GM21528 (cell line): ENCODE results near the gene C12orf50.
"Not testable (repeated sequence)": the region's sequence is repeated elsewhere in the genome, so short reads cannot be mapped to it uniquely, and the experiment has no call there.

Experiments used
- ATAC-seq: cut with Tn5 transposase; IDR thresholded peaks from one replicate; pipeline ENCODE4 v1.9.1; 2021; ENCODE audit warnings: mild to moderate bottlenecking, moderate library complexity; ENCODE audit not compliant: unreplicated experiment, low FRiP score

The C12orf50 gene, protein sequence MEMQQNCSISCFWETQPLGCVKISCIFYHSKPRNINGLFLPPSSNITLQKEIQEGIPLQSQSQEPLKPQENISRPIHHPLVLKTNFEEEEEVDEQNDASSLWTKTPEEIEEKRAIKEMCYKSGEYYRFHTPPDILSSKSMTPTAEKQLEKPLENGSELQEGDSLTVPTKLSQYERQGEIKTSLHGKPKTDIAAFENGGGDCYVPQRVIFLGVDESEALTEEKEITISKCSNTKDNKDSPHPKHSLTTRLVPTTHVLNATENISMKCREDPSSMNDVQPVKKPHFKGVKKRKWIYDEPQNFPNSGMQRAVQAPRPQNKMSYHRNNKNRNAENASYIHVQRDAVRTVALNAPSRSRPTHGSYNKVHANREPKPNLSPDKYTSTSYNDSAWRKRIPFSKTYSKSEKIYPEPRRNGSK

DNA sequence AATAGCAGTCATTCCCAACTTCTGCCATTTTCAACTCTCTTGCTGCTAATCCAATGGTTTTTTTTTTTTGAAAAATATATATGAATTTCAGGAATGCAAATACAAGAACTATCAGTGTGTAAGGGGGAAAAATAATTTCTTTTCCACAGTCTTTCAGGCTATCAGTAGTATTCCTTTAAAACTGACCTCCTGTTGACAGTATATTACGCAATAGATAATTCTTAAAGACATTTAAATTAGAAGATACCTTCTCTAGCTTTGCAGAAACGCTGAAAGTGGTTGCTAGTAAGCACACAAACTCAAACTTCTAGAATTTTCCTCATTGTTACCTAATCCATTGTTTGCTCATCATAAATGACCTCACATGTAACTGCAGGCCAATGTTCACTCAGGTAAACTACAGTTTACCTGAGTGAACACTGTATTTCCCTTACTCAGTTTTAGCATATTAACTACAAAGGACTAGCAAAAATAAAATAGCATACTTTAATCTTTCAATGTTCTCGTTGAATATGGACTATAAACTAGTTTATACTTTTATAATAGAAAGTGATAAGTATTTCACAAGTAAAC lies at the start of gene C12orf50:
TSS of gene C12orf50 (minus strand) at position 309 of the 573 bp plus-strand sequence. CDS start 2,439 bp downstream, outside the sequence.
- ATAC-seq, result no peak

DNA sequence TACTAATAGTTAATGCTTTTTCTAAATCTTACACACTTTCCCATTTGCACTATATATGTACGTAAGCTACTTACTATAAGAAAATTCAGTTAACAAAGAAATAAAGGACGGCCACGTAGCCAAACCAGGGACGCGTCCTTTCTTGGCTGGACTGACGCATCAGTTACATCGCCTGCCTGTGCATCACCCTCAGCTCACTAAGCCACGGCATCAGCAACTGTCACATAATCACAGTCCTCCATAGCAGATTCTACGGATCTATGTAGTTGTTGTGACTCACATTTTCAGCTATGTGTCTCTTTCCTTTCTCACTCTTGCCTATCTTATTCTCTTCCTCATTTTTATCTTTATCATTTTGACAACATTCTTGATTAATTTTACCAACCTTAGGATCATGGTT lies 38.1 kb upstream of the C12orf50 start:
- ATAC-seq, result no peak

DNA sequence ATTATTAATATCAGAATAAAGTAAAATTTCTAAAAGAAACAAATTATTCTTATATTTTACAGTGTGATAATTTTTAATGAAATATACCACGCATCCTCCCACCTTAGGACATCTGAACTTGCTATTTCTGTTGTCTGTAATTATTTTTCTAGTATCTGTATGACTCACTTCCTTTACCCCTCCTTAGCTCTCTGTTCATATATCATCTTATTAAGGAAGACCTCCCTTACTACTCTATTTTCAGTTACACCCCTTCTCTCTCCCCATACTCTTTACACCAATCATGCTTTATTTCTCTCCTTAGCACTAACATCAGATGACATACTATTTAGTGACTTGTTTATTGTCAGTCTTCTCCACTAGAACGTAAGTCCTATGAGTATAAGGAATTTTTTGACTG lies 34.2 kb upstream of the C12orf50 start:
- peak; percentile 80 for ATAC-seq

DNA sequence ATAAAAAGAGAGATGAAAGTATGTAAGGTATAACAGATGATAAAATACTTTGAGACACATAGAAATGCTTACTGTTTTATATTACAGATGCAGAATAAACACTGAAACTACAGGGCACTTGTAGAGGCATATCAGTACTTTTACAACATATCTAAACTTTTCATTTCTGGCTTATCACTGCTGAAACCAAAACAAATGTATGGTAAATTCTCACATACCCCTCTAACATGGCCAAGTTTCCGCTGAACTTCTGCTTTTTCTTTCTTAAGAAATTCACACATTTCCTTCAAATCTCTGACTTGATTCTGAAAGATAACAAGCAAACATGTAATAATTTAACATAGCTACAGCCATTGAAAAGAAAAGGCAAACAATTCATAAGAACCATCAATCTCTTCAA lies 33.3 kb upstream of the C12orf50 start:
- ATAC-seq, result peak; percentile 80

DNA sequence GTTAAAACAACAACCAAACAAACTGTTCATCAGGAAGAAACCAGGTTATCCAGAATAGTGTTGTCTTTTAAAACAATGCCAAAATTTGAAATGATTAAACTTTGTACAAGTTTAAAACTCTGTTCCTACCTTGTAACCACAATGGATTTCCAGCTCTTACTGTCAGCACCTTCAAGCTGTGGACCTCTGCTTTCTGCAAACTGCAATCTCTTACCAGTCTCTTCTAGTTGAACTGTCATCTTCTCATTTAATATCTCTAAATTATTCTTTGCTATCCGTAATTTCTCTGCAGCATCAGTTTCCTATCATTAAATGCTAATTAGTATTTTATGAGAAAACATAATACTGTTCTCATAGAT lies 29.5 kb upstream of the C12orf50 start:
- ATAC-seq, result no peak

DNA sequence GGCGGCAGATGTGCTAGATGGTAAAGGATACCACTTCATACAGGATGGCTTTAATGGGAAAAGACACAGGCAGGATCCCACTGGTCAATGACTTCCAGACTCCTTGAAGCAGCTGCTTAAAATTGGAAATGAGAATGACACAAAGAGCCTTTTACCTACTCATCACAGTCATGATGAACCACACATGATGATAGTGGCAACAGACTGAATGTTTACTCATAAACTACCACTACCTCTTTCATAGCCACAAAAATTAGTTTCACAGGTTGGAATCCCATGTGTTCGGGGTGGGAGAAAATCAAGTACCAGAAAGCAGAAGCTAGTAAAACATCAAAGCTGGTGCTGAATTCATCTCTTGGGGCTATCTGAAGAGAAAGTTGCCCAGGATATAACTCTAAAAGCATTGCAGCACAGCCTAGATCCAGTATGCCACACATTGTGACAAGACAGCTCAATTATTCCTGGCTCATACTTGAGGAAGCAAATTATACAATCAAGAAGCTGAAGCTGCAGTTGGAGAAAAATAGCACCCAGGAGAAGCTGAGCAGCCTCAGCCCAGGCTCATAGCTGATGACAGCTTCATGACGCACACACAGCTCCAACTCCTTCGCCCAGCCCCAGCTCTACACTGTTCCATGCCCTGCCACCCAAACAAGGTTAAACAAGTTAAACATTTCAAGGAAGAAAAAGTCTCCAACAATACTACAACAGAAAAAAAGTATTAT lies 29.0 kb upstream of the C12orf50 start:
- ATAC-seq, result no peak

DNA sequence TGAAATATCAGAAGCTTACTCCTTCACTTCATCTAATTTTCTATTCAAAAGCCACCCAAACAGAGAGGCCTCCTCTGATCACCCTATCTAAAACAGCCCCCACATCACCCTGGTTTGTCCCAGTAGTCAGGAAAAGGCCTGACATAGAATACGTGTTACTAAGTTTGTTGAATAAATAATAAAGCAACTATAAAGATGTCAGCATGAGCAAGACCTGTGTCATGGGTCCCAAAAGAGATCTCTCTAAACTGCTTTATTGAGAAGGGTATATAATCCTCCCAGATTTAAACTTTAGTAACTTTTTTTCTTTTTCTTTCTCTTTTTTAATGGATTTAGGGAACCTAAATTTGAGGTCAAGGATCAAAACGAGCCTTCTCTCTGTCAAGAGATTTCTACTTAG lies 27.4 kb upstream of the C12orf50 start:
- ATAC-seq, result no peak

DNA sequence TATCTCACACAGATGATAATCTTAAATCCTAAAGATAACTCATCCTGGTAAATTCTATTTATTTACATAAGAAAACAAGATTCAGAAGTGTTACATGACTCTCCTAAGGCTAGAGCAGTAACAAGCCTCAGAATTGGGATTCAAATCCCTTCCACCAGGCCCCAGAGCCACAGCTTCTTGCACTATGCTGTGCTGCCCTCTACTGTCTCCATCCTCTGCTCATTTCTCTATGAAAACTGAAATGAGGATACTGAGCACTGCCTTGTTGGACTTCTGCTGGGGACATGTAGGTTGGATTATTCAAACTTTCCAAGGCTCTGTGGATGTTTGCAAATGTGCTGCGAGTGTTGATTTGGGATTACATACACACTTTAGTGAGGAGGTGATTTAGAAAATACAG lies 23.5 kb upstream of the C12orf50 start:
- peak; percentile 58 for ATAC-seq

DNA sequence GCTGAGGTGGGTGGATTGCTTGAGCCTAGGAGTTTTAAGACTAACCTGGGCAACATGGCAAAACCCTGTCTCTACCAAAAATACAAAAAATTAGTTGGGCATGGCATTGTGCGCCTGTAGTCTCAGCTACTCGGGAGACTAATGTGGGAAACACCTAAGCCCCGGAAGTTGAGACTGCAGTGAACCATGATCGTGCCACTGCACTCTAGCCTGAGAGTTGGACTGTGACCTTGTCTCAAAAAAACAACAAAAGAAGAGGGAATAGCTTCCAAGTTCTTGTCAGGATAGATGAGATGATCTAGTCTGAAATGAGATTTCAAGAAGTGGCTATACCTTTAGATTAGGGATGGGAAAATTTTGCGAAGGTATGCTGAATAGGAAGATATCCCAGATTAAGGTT lies 14.8 kb upstream of the C12orf50 start:
- ATAC-seq, result no peak

DNA sequence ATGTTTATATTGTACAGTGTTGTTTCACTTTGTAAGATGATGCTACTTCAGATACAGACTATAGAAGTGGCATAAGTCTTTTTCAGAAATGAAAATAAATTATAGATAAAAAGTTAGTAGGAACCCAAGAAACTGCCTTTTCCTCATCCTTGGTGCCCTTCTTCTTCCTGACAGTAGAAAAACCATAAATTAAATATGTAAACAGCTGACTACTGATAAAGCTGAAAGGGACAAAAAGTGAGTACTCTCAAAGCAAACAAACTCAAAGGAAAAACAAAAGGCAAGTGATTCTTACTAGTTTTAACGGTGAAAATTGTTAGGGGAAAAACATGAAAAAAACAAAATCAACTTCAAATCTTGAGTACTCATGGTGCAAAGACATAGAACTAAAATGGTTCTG lies 8.6 kb upstream of the C12orf50 start:
- ATAC-seq, result no peak

DNA sequence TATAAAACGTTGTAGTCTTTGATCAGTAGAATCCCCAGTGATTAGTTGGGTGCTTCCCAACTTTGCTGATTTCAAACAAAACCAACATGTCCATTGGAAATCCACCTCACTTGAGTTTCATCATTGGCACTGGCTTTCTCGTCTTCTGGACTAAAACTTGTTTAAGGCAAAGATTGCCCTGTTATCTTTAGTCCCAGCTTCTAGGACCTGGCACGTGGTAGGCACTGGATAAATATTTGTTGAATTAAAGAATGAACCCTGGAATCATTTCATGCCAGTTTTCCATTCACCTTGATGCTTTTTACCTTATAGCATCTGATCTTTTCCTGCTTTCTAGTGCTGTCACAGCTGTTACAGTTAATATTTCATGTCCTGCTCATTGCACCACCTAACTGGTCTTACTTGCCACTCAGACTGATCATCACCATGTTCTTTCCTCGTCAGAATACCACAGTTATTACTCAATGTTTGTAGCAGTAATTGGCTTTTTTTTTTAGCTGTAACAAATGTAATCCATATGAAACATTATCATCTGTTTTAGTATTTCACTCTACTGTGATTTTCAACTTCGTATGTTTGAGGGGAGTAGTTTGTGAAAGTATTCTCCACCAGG lies 7.3 kb upstream of the C12orf50 start:
- ATAC-seq, result no peak

DNA sequence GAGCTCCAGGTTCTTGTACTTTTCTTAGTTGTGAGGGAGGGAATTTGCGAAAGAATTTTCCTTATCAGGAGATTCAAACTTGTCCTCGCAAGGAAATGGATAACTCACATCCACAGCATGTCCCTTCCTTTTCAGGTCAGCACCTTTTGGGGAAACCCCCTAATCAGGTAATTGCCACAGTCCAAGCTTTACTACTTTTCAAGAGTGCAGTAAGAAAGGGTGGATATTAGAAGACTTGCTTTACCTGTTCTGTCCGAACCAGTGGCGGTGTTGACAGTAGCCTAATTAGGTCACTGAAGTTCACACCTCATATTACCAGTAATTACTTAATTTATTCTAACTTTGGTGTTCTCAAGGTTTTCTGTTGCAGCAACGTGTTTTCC lies 6.7 kb upstream of the C12orf50 start:
- peak; percentile 36 for ATAC-seq

DNA sequence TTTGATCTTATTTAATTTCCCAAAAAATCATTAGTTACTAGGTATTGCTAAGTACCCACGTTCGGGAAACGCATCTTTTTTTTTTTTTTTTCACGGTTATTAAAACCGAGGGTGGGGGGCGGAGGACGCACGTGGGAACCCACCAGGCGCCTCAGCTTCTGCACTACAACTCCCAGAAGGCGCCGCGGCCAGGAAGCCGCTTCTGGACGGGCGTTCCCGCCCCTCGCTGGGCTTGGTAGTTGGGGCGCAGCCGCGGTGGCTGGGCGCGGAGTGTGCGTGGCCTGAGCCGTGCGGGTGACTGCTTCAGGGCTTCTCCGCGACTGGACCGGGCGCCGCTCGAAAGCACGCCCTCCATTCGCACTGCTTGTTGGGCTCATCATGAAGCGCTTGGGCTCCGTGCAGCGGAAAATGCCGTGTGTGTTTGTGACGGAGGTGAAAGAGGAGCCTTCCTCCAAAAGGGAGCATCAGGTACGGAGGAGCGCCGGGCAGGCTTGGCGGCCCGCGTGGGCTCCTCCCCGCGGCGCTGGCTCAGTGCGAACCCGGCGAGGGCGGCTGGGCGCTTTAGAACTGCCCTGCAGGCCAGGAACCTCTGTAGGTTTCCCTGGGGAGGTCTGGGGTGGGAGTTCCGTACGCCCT lies 6.2 kb upstream of the C12orf50 start:
- ATAC-seq, result peak; percentile 100

DNA sequence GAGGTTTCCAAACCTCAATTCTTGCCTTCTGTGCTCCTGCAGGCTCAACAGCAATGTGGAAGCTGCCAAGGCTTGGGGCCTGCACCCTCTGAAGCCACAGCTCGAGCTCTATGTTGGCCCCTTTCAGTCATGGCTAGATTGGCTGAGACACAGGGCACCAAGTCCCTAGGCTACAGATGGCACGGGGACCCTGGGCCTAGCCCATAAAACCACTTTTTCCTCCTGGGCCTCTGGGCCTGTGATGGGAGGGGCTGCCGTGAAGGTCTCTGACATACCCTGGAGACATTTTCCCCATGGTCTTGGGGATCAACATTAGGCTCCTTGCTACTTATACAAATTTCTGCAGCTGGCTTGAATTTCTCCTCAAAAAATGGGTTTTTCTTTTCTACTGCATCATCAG lies 2.0 kb upstream of the C12orf50 start:
- ATAC-seq, result not testable (repeated sequence)

DNA sequence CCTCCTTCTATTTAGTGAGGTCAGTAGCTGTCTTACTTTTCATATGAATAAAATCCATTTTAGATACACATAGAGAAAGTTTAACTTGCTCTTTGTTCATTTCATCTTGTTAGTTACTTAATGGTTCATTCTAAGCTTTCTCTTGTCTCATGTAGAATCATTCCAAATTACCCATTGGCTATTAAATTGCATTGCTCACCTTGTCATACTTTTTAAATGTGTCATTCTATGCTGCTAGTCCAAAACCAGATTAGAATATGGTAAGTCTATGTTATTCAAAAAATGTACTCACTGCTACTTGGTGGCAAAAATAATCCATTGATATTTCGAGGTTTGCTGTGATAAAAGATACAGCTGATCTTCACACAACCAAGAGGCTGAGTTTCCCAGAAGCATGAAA lies 3.0 kb downstream of the C12orf50 start:
- ATAC-seq, result no peak

DNA sequence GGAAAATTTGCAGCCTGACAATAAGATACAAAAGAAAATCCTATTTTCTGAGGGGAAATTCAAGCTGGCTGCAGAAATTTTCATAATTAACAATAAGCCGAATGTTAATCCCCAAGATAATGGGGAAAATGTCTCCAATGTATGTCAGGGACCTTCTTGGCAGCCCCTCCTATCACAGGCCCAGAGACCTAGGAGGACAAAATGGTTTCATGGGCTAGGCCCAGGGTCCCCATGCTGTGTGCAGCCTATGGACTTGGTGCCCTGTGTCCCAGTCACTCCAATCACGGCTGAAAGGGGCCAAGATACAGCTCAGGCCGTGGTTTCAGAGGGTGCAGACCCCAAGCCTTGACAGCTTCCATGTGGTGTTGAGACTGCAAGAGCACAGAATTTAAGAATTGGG lies 11.2 kb downstream of the C12orf50 start:
- ATAC-seq, result no peak

DNA sequence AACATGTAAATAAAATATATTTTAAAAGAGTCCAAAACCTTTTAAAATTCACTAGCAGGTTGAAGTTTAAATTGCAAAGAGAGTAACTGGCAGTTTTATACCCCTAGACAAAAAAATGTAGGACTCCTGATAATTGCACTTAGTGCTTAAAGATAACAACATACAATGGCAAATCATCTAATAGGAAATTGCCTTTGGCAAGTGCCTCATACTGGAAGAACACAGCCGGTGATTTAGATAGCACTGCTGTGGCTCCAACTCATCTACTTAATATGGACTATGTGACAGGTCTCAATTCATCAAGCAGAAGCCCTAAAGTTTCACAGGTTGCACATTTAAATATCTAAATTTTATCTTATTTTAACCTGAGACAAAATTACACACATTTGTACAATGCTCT lies 13.4 kb downstream of the C12orf50 start:
- ATAC-seq, result no peak

DNA sequence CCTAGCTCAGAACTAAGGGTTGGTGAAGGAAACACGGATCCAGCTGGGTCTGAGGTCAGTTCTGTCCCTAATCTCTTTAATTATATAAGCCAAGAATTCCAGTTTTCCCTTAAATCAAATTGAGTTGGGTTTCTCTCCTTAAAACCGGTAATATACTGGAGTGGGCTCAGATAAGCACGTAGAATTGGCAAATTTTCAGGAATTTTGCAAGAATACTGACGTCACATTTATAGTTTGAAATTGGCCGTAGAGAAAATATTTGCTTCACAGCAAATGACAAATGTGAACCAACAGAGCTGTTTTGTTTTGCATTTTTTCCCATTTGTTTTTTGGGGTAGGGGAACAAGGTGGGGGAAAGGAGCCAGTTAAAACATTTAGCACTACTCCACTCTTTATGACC lies 17.4 kb downstream of the C12orf50 start:
- no peak for ATAC-seq

DNA sequence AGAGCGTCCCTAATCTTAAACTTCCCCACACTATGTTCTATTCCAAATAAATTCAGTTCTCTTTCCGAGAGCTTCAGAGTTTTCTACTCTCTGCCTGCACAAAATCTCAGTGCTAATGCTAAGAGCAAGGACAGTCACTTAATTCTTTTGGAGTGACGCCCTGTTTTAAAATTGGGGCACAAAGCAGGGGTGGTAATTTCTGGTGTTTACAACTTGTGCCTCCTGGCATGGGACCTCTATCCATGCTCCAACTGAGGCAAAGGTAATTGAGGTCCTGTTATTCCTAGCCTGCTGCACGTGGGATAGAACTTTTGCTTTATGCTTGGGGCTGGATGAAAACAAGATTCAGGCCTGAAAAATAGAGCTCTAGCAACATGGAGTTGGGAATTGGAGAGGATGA lies 22.9 kb downstream of the C12orf50 start:
- no peak for ATAC-seq

DNA sequence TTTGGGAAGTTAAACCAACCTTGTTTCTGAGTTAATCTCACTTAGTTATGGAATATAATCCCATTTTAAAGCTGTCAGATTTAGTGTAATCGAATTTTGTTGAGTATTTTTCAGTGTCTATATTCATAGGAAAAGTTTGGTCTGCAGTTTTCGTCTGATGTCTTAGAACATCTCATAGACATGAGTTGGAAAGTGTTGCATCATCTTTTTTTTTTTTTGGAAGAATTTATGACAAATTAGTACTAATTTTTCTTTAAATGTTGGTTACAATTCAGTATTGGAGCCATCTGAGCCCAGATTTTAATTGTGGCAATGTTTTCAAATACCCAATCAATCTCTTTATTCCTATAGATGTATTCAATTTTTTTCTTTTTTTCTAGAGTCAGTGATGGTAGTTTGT lies 27.9 kb downstream of the C12orf50 start:
- ATAC-seq, result no peak
